Esophagus muscularis mucosa (tissue), 4 donors: ENCODE data around the gene MGLL.

Source experiments
- CTCF ChIP-seq, 3 experiments: fragments of 200-600 bp in 2 of 3; fragments of 450-650 bp in 1 of 3; sonication (generic) in 2 of 3; IDR thresholded peaks; one replicate each; pipeline ENCODE4 v1.5.1; 2017 to 2019; ENCODE audit warnings: antibody characterized with exemption in 3 of 3, mild to moderate bottlenecking in 2 of 3, moderate library complexity in 1 of 3
- EP300 ChIP-seq: sonication (generic); formaldehyde crosslinking; IDR thresholded peaks from one replicate; pipeline ENCODE4 v1.6.1; 2017; ENCODE audit warnings: antibody characterized with exemption
- POLR2A ChIP-seq: fragments of 450-650 bp; IDR thresholded peaks from one replicate; pipeline ENCODE4 v1.6.1; 2017; ENCODE audit warnings: antibody characterized with exemption, moderate library complexity, mild to moderate bottlenecking, low read depth

DNA sequence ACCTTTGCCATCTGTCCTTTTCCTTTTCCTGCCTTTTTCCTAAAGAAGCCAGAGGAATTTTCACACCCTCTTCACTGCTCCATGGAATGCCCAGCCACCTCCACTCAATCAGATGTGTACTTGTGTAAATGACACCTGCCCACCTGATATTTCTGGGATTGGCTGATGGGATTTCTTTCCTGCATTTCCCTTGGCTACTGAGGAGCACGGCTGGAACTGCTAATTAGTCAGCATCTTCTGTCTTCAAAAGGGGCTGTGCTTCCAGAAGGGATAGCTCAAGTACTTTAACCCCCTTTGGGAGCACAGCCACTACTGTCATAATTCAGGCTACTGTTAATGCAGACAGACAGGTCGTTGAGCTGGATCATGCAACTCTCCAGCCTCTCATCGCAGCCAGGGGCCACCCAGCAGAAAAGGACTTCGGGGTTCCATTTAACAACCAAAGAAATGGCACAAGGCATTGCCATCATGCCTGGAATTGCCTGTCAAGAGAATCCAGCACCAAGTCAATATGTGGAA is 38.6 kb downstream of the MGLL start:
- TF ChIP-seq CTCF (IDR thresholded peaks at IDR 0.05) (no peak), EP300 (no peak), POLR2A (no peak)
